ENCODE results near the gene NAA80.

NAA80 gene

DNA sequence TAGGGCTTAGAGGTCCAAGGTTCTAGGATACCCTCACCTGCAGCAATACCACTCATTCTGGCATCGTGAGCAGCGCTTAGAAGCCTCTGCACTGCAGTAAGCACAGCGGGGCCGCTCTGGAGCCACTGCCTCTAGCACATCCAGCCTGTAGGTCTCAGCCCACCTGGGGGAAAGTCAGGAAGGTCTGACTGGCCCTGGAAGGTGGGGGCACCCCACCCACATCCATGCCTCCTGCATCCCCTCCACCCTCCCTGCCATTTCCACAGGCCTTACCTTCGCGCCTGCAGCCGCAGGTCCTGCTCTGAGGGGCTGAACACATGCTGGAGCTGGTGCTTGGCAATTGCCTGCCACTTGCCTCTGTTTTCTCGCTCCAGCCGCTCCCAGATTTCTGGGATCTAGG is 42.3 kb upstream of the NAA80 start:
- no peak for DNase-seq (ENCODE audit: low read depth)
- H3K4me3 ChIP-seq (ENCODE audit: low read depth, low read length): peak overlapping the region; percentile 65
- TF ChIP-seq, protein P1, sequence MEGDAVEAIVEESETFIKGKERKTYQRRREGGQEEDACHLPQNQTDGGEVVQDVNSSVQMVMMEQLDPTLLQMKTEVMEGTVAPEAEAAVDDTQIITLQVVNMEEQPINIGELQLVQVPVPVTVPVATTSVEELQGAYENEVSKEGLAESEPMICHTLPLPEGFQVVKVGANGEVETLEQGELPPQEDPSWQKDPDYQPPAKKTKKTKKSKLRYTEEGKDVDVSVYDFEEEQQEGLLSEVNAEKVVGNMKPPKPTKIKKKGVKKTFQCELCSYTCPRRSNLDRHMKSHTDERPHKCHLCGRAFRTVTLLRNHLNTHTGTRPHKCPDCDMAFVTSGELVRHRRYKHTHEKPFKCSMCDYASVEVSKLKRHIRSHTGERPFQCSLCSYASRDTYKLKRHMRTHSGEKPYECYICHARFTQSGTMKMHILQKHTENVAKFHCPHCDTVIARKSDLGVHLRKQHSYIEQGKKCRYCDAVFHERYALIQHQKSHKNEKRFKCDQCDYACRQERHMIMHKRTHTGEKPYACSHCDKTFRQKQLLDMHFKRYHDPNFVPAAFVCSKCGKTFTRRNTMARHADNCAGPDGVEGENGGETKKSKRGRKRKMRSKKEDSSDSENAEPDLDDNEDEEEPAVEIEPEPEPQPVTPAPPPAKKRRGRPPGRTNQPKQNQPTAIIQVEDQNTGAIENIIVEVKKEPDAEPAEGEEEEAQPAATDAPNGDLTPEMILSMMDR (conservative IDR thresholded peaks at IDR 0.05; ENCODE audit: low read depth, low read length): no peak

DNA sequence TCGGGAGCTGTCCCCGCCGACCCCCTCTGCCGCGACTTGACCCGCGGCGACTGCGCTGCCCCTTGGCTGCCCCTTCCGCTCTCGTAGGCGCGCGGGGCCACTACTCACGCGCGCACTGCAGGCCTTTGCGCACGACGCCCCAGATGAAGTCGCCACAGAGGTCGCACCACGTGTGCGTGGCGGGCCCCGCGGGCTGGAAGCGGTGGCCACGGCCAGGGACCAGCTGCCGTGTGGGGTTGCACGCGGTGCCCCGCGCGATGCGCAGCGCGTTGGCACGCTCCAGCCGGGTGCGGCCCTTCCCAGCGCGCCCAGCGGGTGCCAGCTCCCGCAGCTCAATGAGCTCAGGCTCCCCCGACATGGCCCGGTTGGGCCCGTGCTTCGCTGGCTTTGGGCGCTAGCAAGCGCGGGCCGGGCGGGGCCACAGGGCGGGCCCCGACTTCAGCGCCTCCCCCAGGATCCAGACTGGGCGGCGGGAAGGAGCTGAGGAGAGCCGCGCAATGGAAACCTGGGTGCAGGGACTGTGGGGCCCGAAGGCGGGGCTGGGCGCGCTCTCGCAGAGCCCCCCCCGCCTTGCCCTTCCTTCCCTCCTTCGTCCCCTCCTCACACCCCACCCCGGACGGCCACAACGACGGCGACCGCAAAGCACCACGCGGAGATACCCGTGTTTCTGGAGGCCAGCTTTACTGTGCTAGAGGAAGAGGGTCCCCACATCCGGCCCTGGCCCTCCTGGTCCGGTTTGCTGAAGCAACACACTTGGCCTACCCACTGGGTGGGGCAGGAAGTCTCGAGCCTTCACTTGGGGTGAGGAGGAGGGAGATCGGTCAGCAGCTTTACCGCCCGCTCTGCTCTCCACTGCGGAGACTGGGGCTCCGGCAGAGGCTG is 41.5 kb upstream of the NAA80 start, which contains the start of gene RASSF1:
RASSF1 (minus strand) TSS at position 389 of the 882 bp plus-strand sequence; CDS start at position 358, 31 bp downstream.
- H3K4me3 ChIP-seq (ENCODE audit: low read depth, low read length): peak within 1 kb of the TSS; percentile 65
- TF ChIP-seq, protein P1 (conservative IDR thresholded peaks at IDR 0.05; ENCODE audit: low read depth, low read length): no peak
- DNase-seq (ENCODE audit: low read depth): peak; percentile 65

DNA sequence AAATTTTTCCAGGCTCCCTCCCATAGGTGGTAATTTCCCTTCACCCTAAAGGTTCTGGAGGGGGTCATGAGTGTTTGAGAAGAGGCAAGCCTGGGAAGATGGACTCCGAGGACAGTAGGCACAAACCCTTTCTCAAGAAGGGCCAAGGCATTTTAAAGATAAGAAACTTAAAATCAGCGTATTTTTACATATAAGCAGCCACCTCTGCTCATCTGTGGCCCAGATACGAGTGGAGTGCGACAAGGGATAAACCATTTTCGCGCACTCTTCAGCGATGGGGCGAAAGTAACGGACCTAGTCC is 40.9 kb upstream of the NAA80 start:
- TF ChIP-seq, protein P1 (conservative IDR thresholded peaks at IDR 0.05; ENCODE audit: low read depth, low read length): no peak
- peak overlapping the region; percentile 65 for H3K4me3 ChIP-seq (ENCODE audit: low read depth, low read length)
- DNase-seq (ENCODE audit: low read depth): no peak

DNA sequence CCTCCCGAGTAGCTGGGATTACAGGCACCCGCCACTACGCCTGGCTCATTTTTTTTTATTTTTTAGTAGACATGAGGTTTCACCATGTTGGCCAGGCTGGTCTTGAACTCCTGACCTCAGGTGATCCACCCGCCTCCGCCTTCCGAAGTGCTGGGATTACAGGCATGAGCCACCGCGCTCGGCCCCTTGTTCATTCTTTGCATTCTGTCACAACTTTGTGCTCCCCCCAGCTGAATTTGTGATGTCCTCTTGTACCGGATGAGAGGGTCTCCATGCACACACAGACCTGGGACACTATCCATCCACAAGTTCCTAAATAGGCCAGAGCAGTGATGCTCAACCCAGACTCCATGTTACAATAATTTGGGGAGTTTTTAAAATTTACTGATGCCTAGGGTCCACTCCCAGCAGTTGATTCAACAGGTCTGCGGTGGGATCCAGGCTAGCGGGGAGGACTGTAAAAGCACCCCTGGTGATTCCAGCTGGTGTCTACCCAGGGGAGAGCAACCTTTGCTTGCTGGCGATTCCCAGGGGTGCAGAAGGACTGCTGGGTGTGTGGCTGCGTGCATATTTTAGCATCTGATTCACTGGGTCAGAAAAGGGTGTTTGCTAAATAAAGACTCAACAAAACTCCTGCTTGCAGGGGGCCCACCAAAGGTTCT is 40.4 kb upstream of the NAA80 start:
- H3K4me3 ChIP-seq (ENCODE audit: low read depth, low read length): peak overlapping the region; percentile 65
- peak; percentile 89 for DNase-seq (ENCODE audit: low read depth)

DNA sequence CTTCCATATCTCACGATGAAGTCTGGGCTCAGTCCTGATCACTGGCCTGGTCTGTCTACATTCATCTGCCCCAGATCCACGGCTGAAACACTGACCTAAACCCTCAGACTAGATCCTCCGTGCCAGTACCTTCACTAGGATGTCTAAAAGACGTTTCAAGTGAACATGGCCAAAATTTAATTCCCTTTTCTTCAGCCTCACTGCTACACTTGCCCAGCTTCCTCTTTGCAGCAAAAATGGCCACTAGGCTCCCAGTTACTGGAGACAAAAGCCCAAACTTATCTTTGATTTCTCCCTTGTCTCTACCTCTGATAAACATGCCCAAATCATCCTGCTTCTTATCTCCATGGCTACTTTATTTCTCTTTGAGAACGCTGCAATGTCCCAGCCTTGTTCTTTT is 39.8 kb upstream of the NAA80 start:
- no peak overlapping the region for H3K4me3 ChIP-seq (ENCODE audit: low read depth, low read length)
- TF ChIP-seq, protein P1 (conservative IDR thresholded peaks at IDR 0.05; ENCODE audit: low read depth, low read length): no peak
- DNase-seq (ENCODE audit: low read depth): no peak

More for the DNA sequence above, 40.4 kb upstream of the NAA80 start:
- TF ChIP-seq, protein P1 (conservative IDR thresholded peaks at IDR 0.05; ENCODE audit: low read depth, low read length): no peak

DNA sequence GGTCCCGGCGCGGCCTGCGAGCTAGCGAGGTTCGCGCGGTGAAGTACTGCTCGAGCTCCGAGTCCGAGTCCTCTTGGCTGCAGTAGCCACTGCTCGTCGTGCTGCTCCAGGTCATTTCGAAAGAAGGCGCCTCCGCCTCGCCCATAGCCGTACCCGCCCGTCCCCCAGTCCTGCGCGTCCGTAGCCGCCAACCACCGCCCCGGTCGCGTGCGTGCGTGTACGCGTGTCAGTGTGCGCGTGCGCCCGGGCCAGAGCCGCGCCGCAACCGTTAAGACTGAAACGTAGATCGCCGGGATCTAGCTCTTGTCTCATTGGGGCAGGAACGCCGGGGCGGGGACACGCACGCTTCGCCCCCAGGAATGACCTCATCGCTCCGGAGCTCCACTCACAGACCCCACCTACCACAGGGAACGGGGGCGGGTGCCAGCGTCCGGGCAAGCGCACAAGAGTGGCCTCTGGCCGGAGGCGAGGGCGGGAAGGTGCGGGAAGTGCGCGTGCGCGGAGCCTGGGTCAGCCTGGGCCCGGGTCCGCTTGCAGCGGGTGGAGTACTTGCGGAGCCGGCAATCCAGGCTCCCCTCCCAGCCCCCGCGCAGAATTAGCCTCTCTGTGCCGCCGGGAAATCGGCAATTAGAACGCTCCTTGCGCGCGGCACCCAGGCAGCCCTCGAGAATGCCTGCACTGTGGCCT is 38.1 kb upstream of the NAA80 start:
- DNase-seq (ENCODE audit: low read depth): peak; percentile 100
- TF ChIP-seq, protein P1 (conservative IDR thresholded peaks at IDR 0.05; ENCODE audit: low read depth, low read length): no peak
- H3K4me3 ChIP-seq (ENCODE audit: low read depth, low read length): peak overlapping the region; percentile 87

Data from choroid plexus epithelial cell (primary cell).